Ishikawa (cell line): ENCODE results near the gene GDPD5.

Experiments
- CEBPB ChIP-seq: IDR thresholded peaks from 2 replicates; pipeline ENCODE4 v1.6.1; 2012
- CREB1 ChIP-seq: IDR thresholded peaks from 2 replicates; pipeline ENCODE4 v1.6.1; 2012; ENCODE audit warnings: low read depth
- EGR1 ChIP-seq: IDR thresholded peaks from 2 replicates; pipeline ENCODE4 v1.6.1; 2012
- EP300 ChIP-seq: IDR thresholded peaks from 2 replicates; pipeline ENCODE4 v1.6.1; 2012; ENCODE audit warnings: borderline replicate concordance
- FOXM1 ChIP-seq: IDR thresholded peaks from 2 replicates; pipeline ENCODE4 v1.6.1; 2012; ENCODE audit warnings: low read depth, borderline replicate concordance
- NFIC ChIP-seq: IDR thresholded peaks from 2 replicates; pipeline ENCODE4 v1.6.1; 2012
- RAD21 ChIP-seq: IDR thresholded peaks from 2 replicates; pipeline ENCODE4 v1.6.1; 2012; ENCODE audit warnings: low read depth
- TAF1 ChIP-seq: IDR thresholded peaks from 2 replicates; pipeline ENCODE4 v1.6.1; 2012; ENCODE audit warnings: low read depth, mild to moderate bottlenecking
- TCF12 ChIP-seq: IDR thresholded peaks from 2 replicates; pipeline ENCODE4 v1.6.1; 2012; ENCODE audit warnings: low read depth
- TEAD4 ChIP-seq: IDR thresholded peaks from 2 replicates; pipeline ENCODE4 v1.6.1; 2012
- YY1 ChIP-seq: IDR thresholded peaks from 2 replicates; pipeline ENCODE4 v1.6.1; 2012; ENCODE audit warnings: low read depth
- ZBTB7A ChIP-seq: IDR thresholded peaks from 2 replicates; pipeline ENCODE4 v1.6.1; 2012; ENCODE audit warnings: low read depth
- TF ChIP-seq, protein P1 (sequence below): IDR thresholded peaks from 2 replicates; pipeline ENCODE4 v1.6.1; 2012; ENCODE audit warnings: low read depth, mild to moderate bottlenecking
- TF ChIP-seq, protein P2 (sequence below): IDR thresholded peaks from 2 replicates; pipeline ENCODE4 v1.6.1; 2012
- TF ChIP-seq, protein P3 (sequence below): IDR thresholded peaks from 2 replicates; pipeline ENCODE4 v1.6.1; 2012

The GDPD5 gene

DNA sequence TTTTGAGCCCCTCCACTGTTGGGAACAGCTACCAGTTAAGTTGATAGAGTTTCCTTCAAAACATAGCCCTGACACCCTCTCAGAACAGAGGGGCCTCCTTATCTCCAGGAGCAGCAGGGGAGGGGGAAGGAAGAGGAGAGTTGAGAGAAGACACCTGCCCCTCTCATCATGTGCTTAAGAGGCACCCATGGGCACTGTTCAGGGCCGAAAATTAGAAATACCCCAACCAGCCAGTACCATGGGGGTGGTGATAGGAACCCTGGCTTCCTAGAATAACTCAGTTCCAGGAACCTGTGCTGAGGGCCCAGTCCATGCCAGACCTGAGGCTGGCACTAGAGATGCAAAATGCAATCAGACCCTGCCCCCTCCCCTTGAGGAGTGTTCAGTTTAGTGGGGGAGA lies 9.3 kb upstream of the GDPD5 start:
- TF ChIP-seq EP300 (no peak), NFIC (no peak), RAD21 (no peak), ZBTB7A (no peak), TCF12 (no peak), TAF1 (no peak), YY1 (no peak), TEAD4 (no peak), CEBPB (no peak), CREB1 (no peak)
- TF ChIP-seq, protein P1, sequence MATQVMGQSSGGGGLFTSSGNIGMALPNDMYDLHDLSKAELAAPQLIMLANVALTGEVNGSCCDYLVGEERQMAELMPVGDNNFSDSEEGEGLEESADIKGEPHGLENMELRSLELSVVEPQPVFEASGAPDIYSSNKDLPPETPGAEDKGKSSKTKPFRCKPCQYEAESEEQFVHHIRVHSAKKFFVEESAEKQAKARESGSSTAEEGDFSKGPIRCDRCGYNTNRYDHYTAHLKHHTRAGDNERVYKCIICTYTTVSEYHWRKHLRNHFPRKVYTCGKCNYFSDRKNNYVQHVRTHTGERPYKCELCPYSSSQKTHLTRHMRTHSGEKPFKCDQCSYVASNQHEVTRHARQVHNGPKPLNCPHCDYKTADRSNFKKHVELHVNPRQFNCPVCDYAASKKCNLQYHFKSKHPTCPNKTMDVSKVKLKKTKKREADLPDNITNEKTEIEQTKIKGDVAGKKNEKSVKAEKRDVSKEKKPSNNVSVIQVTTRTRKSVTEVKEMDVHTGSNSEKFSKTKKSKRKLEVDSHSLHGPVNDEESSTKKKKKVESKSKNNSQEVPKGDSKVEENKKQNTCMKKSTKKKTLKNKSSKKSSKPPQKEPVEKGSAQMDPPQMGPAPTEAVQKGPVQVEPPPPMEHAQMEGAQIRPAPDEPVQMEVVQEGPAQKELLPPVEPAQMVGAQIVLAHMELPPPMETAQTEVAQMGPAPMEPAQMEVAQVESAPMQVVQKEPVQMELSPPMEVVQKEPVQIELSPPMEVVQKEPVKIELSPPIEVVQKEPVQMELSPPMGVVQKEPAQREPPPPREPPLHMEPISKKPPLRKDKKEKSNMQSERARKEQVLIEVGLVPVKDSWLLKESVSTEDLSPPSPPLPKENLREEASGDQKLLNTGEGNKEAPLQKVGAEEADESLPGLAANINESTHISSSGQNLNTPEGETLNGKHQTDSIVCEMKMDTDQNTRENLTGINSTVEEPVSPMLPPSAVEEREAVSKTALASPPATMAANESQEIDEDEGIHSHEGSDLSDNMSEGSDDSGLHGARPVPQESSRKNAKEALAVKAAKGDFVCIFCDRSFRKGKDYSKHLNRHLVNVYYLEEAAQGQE = no peak
- TF ChIP-seq, protein P2, sequence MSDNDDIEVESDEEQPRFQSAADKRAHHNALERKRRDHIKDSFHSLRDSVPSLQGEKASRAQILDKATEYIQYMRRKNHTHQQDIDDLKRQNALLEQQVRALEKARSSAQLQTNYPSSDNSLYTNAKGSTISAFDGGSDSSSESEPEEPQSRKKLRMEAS = no peak
- TF ChIP-seq, protein P3, sequence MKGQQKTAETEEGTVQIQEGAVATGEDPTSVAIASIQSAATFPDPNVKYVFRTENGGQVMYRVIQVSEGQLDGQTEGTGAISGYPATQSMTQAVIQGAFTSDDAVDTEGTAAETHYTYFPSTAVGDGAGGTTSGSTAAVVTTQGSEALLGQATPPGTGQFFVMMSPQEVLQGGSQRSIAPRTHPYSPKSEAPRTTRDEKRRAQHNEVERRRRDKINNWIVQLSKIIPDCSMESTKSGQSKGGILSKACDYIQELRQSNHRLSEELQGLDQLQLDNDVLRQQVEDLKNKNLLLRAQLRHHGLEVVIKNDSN = no peak

DNA sequence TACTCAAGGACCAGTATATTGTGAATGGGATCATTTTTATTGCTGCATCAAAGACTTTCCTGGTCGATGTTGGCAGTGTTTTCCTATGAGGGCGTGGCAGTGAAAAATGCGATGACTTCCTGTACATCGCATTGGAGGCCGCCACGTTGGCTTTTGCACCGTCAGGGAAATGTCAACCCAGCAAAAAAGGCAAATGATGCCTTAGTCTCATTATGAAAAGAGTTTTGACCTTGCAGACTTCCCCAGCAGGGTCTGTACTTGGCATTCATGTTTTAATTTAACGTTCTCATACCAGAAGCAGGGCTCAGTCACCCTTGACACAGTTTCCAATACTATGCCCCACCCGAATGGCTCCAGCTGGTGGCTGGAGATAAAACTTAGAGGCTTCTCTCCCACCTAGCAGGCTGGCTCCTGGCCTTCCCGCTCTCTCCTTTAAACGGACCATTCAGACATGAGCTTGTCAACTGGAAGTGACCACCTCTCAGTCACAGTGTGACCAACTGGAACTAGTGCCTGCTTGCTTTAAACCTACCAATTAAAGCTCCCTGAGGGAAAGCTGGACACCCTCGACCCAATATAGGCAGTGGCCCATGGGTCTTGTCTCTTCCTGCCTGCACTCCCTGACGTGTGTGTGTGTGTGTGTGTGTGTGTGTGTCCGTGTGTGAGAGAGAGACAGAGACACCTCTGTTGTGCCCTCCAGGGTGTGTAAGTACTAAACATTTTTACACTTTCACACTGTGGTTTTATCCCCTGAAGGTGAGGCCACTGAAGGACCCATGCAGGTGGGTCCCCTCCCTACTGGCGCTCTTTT lies 8.7 kb upstream of the GDPD5 start:
- TF ChIP-seq CREB1 (no peak), YY1 (no peak), EP300 (no peak), EGR1 (no peak), TCF12 (no peak), CEBPB (no peak), FOXM1 (no peak), NFIC (no peak), RAD21 (no peak), ZBTB7A (no peak), TEAD4 (no peak), TAF1 (no peak)
- TF ChIP-seq, protein P3 = no peak
- TF ChIP-seq, protein P2 = no peak
- TF ChIP-seq, protein P1 = no peak

DNA sequence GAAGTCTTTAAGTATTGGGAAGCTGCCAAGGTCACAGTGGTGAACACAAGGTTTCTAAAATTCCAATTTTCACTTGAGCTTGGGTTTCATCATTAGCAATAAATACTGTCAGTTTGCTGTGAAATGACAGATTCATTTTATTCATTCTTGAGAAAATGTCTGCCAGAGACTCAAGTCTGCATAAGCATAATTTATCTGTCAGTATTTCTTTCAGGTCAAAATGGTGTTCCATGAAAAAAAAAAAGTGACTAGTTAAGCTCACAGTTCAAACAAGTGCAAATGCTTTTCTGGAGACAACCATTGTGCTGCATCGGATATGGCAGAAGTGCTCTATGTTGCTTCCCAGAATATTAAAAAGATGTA lies 8.1 kb upstream of the GDPD5 start:
- no peak for TF ChIP-seq CREB1
- no peak for TF ChIP-seq FOXM1
- no peak for TF ChIP-seq TEAD4

DNA sequence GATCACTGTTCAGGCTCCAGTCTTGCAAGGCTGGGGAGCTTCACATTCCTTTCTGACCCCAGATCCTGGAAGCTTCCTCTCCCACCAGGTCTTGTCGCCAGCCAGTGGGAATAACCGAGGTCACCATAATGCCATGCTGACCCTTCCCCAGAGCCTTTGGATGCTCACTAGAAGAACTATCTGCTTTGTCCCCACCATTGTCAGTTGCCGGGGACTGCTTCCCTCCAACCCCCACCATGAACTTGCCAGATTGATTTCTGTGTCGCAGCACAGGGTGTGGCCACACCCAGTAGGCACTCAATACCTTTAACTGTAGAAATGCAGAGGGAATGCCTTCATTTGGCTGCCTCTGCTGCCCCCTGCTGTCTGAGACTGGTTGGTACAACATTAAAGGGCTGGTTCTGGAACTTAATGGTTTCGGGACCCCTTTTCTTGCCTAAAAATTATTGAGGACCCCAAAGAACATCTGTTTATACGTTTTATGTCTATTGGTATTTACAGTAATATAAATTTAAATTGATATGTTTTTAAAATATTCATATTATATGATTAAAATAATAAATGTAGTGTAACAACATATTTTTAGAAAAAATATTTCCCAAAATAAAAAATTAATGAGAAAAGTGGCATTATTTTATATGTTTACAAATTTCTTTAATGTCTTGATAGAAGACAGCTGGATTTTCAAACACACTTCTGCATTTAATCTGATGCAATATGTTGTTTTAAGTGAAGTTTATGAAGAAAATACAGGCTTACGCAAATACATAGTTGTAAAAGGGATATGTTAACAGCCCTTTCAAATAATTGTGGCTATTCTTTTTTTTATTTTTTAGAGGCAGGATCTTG lies 6.7 kb upstream of the GDPD5 start:
- no peak for TF ChIP-seq EP300
- TF ChIP-seq ZBTB7A = 0 out of 2 replicates have a peak, but pooled peaks have one; percentile 20
- TF ChIP-seq RAD21 = peak; percentile 99
- TF ChIP-seq CEBPB = 0 out of 2 replicates have a peak, but pooled peaks have one; percentile 5
- no peak for TF ChIP-seq YY1
- peak; percentile 46; the same call in 1 of the 2 replicates for TF ChIP-seq TEAD4
- TF ChIP-seq, protein P3 = no peak
- 0 out of 2 replicates have a peak, but pooled peaks have one; percentile 27 for TF ChIP-seq TCF12
- no peak for TF ChIP-seq FOXM1
- TF ChIP-seq NFIC = no peak
- no peak for TF ChIP-seq TAF1

DNA sequence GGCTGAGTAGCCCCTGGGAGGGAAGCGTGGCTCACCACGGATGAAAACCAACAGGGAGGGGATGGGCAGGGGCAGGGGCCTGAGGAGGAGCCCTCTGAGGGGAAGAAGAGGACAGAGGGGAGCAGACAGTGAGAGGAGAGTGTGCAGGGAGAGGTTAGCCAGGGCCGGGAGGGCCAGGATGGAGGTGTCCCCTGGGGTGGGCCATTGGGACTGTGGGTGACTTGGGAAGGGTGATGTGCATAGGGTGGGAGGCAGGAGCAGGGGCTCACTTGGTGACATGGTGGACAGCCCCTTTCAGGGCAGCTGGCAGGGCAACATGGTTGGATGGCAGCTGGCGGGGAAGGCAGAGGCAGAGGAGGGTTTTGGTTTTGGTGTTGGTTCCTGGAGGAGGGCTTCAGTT lies 5.6 kb upstream of the GDPD5 start:
- TF ChIP-seq, protein P2 = no peak
- no peak for TF ChIP-seq FOXM1
- TF ChIP-seq NFIC = no peak
- no peak for TF ChIP-seq EGR1
- no peak for TF ChIP-seq TAF1
- no peak for TF ChIP-seq TEAD4
- no peak for TF ChIP-seq EP300
- no peak for TF ChIP-seq YY1
- no peak for TF ChIP-seq RAD21
- TF ChIP-seq TCF12 = no peak
- TF ChIP-seq ZBTB7A = no peak
- no peak for TF ChIP-seq CREB1
- TF ChIP-seq, protein P1 = no peak
- TF ChIP-seq, protein P3 = no peak
- no peak for TF ChIP-seq CEBPB
